GM21390 (cell line): ENCODE measurements around the gene KRTAP5-6.
"Not testable (repeated sequence)": the region's sequence is repeated elsewhere in the genome, so short reads cannot be mapped to it uniquely, and the experiment has no call there.

Experiments used
- ATAC-seq: cut with Tn5 transposase; IDR thresholded peaks from one replicate; pipeline ENCODE4 v1.9.1; 2021; ENCODE audit not compliant: unreplicated experiment

Gene KRTAP5-6

GRCh38 chr11:1683216-1683615 lies 13.8 kb upstream of the KRTAP5-6 start:
- ATAC-seq, result not testable (repeated sequence)

- not testable (repeated sequence) for ATAC-seq
These were observed 13.0 kb upstream of the KRTAP5-6 start for GRCh38 chr11:1683904-1684572.

- ATAC-seq, result not testable (repeated sequence)
These were observed 11.8 kb upstream of the KRTAP5-6 start for GRCh38 chr11:1684886-1685874.

- ATAC-seq, result not testable (repeated sequence)
These were observed 10.8 kb upstream of the KRTAP5-6 start for GRCh38 chr11:1686220-1686619.

- ATAC-seq, result not testable (repeated sequence)
These were observed 8.6 kb upstream of the KRTAP5-6 start for GRCh38 chr11:1688336-1688947.

GRCh38 chr11:1689250-1690166 lies 7.5 kb upstream of the KRTAP5-6 start:
- ATAC-seq, result not testable (repeated sequence)

GRCh38 chr11:1690167-1691025 lies 6.6 kb upstream of the KRTAP5-6 start:
- ATAC-seq, result no peak

- ATAC-seq, result no peak
These were observed 5.7 kb upstream of the KRTAP5-6 start for GRCh38 chr11:1691026-1691877.

- ATAC-seq, result no peak
These were observed 4.9 kb upstream of the KRTAP5-6 start for GRCh38 chr11:1691878-1692707.

GRCh38 chr11:1692708-1693326 lies 4.2 kb upstream of the KRTAP5-6 start:
- ATAC-seq, result no peak

GRCh38 chr11:1693327-1694063 lies 3.5 kb upstream of the KRTAP5-6 start:
- no peak for ATAC-seq

GRCh38 chr11:1694064-1694845 lies 2.7 kb upstream of the KRTAP5-6 start:
- ATAC-seq, result no peak

GRCh38 chr11:1694846-1695547 lies 2.0 kb upstream of the KRTAP5-6 start:
- no peak for ATAC-seq

GRCh38 chr11:1695548-1696108 lies 1.4 kb upstream of the KRTAP5-6 start:
- no peak for ATAC-seq

- ATAC-seq, result no peak
These were observed 2.8 kb downstream of the KRTAP5-6 start for GRCh38 chr11:1699771-1700170.
